ENCODE results near the gene RPS16.

The RPS16 gene

DNA sequence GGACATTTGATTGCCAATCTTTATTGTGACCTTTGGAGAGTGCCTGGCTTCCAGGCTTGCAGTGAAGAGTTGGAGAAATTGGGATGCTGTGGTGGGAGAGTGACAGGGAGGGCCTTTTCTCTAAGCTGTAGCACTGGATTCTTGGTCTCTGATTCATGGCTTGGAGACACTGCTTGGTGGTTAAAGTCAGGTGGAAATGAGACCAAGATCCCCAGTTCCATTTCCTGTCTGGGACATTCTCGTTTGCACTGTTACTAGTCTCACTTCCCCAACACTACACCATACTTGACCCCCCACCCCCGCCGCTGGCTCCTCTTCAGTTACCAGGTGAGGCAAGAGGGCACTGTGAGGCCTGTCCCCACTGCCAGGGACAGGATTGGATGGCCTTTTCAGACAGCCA, 12.5 kb upstream of the RPS16 start:
- Histone ChIP-seq H3K27ac (ENCODE audit: low read depth, low read length) (no peak overlapping the region), H3K4me3 (ENCODE audit: low read depth, low read length) (no peak overlapping the region), H3K79me2 (ENCODE audit: control insufficient read depth, insufficient read depth, low read length, unreplicated experiment) (peaks cover 81% of the 10 kb centered on the region), H3K4me1 (ENCODE audit: control insufficient read depth, insufficient read depth, low read length, unreplicated experiment) (peaks cover 15% of the 10 kb centered on the region), H2AFZ (ENCODE audit: low read length, unreplicated experiment) (no peak overlapping the region), H3K36me3 (ENCODE audit: insufficient read depth, low read length) (no peaks in the 10 kb centered on the region), H3K27me3 (ENCODE audit: insufficient read depth, low read length) (no peaks in the 10 kb centered on the region)

- H3K4me3 ChIP-seq (ENCODE audit: low read depth, low read length), result peak overlapping the region; percentile 98
- peaks cover 15% of the 10 kb centered on the region for H3K4me1 ChIP-seq (ENCODE audit: control insufficient read depth, insufficient read depth, low read length, unreplicated experiment)
- no peaks in the 10 kb centered on the region for H3K27me3 ChIP-seq (ENCODE audit: insufficient read depth, low read length)
- peak overlapping the region; percentile 89; the same call in 1 of the 2 replicates for H3K27ac ChIP-seq (ENCODE audit: low read depth, low read length)
- no peak overlapping the region for H2AFZ ChIP-seq (ENCODE audit: low read length, unreplicated experiment)
- H3K36me3 ChIP-seq (ENCODE audit: insufficient read depth, low read length), result no peaks in the 10 kb centered on the region
- peaks cover 68% of the 10 kb centered on the region for H3K79me2 ChIP-seq (ENCODE audit: control insufficient read depth, insufficient read depth, low read length, unreplicated experiment)
These were observed 10.8 kb upstream of the RPS16 start for GRCh38 chr19:39446365-39447084.

DNA sequence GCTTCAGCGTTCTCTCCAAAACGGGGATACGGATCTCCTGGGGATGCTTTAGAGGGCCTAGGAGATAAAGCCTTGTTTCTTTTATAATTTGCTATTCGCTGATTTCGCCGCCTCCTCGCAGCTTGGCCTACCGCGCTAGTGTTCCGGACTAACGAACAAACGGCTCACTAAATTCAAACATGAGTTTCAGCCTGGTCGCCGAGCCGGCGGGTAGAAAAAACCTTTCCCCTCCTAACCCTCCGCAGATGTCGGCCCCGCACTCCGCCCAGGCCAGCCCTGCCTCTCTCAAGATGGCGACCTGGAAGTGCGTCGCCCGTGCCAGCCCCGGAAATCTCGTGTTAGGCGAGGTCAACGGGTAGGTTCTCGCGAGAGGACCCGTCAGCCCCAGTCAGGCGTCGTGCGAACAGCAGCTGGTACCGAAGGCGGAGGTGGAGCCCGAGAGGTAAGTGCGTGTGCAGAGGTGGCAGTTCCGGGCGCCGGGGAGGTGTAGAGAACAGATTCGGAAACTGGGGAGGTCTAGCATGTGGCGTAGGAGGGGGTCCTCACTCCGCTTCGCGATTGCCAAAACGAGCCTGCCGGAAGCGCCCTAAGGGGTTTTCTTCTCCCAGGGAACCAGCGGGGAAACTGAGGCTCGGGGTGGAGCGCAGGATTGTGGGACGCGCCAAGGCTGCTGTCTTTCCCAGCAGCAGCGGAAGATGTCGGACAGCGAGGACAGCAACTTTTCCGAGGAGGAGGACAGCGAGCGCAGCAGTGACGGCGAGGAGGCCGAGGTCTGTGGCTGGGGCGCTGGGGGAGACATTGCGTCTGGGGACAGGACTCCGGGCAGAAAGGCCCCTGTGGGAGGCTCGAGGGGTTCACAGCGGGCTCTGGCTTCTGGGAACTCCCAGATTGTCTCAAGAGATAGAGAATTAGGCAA, 9.7 kb upstream of the RPS16 start, which contains the start of gene SUPT5H:
Gene SUPT5H (plus strand): TSS at position 387 of the 916 bp plus-strand sequence. CDS start 309 bp downstream, at position 696.
- no peaks in the 10 kb centered on the region for H3K27me3 ChIP-seq (ENCODE audit: insufficient read depth, low read length)
- H3K36me3 ChIP-seq (ENCODE audit: insufficient read depth, low read length), result no peaks in the 10 kb centered on the region
- H2AFZ ChIP-seq (ENCODE audit: low read length, unreplicated experiment), result peak within 1 kb of the TSS; percentile 85
- peak within 1 kb of the TSS; percentile 89 for H3K27ac ChIP-seq (ENCODE audit: low read depth, low read length)
- H3K4me3 ChIP-seq (ENCODE audit: low read depth, low read length), result peak within 1 kb of the TSS; percentile 98
- peaks cover 15% of the 10 kb centered on the region for H3K4me1 ChIP-seq (ENCODE audit: control insufficient read depth, insufficient read depth, low read length, unreplicated experiment)
- peaks cover 58% of the 10 kb centered on the region for H3K79me2 ChIP-seq (ENCODE audit: control insufficient read depth, insufficient read depth, low read length, unreplicated experiment)

DNA sequence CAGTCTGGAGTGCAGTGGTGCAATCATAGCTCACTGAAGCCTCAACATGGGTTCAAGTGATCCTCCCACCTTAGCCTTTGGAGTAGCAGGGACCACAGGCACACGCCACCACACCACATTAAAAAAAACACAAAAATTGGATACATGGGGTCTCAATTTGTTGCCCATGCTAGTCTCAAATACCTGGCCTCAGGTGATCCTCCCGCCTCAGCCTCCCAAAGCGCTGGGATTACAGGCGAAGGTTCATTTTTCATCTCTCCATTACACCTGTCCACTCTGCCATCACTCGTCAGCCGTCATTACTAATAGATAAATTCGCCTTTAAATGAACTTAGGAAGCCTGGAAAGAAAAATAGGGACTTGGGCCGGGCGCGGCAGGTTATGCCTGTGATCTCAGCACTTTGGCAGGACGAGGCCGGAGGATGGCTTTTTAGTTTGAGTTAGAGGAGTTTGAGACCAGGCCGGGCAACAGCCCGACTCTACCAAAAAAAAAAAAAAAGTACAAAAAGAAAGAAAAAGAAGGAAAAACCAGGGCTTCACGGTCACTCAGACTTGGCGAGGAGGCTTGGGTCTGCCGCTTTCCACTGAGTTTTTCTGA, 8.9 kb upstream of the RPS16 start:
- peak overlapping the region; percentile 89 for H3K27ac ChIP-seq (ENCODE audit: low read depth, low read length)
- H2AFZ ChIP-seq (ENCODE audit: low read length, unreplicated experiment), result peak overlapping the region; percentile 65
- peaks cover 15% of the 10 kb centered on the region for H3K4me1 ChIP-seq (ENCODE audit: control insufficient read depth, insufficient read depth, low read length, unreplicated experiment)
- H3K36me3 ChIP-seq (ENCODE audit: insufficient read depth, low read length), result no peaks in the 10 kb centered on the region
- H3K27me3 ChIP-seq (ENCODE audit: insufficient read depth, low read length), result no peaks in the 10 kb centered on the region
- H3K79me2 ChIP-seq (ENCODE audit: control insufficient read depth, insufficient read depth, low read length, unreplicated experiment), result peaks cover 50% of the 10 kb centered on the region
- peak overlapping the region; percentile 98 for H3K4me3 ChIP-seq (ENCODE audit: low read depth, low read length)

GRCh38 chr19:39438270-39438934, 2.7 kb upstream of the RPS16 start:
- H3K27ac ChIP-seq (ENCODE audit: low read depth, low read length), result no peak overlapping the region

GRCh38 chr19:39436350-39436716, 584 bp upstream of the RPS16 start:
- Histone ChIP-seq H3K79me2 (ENCODE audit: control insufficient read depth, insufficient read depth, low read length, unreplicated experiment) (peaks cover 25% of the 10 kb centered on the region), H3K27me3 (ENCODE audit: insufficient read depth, low read length) (no peaks in the 10 kb centered on the region), H3K27ac (ENCODE audit: low read depth, low read length) (peak overlapping the region; percentile 47), H2AFZ (ENCODE audit: low read length, unreplicated experiment) (no peak overlapping the region), H3K4me3 (ENCODE audit: low read depth, low read length) (peak overlapping the region; percentile 92), H3K4me1 (ENCODE audit: control insufficient read depth, insufficient read depth, low read length, unreplicated experiment) (peaks cover 11% of the 10 kb centered on the region), H3K36me3 (ENCODE audit: insufficient read depth, low read length) (peaks cover 18% of the 10 kb centered on the region; the same call in 1 of the 2 replicates)

More at GRCh38 chr19:39438270-39438934, 2.7 kb upstream of the RPS16 start:
- Histone ChIP-seq H3K4me1 (ENCODE audit: control insufficient read depth, insufficient read depth, low read length, unreplicated experiment) (peaks cover 10% of the 10 kb centered on the region), H3K4me3 (ENCODE audit: low read depth, low read length) (no peak overlapping the region), H2AFZ (ENCODE audit: low read length, unreplicated experiment) (no peak overlapping the region), H3K36me3 (ENCODE audit: insufficient read depth, low read length) (peaks cover 12% of the 10 kb centered on the region; the same call in 1 of the 2 replicates), H3K27me3 (ENCODE audit: insufficient read depth, low read length) (no peaks in the 10 kb centered on the region), H3K79me2 (ENCODE audit: control insufficient read depth, insufficient read depth, low read length, unreplicated experiment) (peaks cover 23% of the 10 kb centered on the region)

DNA sequence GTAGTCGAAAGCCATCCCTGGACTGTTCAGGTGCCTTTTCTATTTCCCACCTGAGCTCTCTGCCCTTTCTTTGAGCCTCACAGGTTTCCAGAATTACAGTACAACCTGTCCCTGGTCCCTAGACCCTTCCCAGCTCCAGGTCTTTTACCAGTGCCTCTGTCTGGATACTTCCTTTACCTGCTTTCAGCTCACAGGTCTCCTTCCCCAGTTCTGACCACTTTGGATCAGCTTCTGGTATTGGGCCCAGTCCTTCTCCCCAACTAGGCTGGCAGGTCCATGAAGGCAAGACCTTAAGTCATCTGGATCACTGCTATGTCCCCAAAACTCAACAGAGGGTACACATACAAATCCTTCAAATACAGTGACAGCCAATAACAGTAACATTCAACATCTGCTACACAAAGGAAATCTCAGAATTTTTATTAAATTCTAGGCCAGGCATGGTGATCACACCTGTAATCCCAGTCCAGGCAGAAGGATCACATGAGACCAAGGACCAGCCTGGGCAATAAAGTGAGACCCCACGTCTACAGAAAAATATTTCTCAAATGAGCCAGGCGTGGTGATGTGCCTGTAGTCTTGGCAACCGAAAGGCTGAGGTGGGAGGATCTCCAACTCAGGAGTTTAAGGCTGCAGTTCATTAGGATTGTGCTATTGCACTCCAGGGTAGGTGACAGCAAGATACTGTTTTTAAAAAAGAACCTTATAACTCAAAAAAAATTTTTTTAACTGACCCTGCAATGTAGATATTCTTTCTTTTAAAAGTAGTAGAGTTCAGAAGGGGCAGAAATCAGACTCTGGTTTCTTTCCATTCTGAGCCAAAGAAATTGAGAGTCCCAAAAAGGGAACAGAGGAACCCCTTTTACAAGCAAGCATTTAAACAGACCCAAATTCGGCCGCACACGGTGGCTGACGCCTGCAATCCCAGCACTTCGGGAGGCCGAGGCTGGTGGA, 1.3 kb downstream of the RPS16 start:
- Histone ChIP-seq H3K36me3 (ENCODE audit: insufficient read depth, low read length) (peaks cover 18% of the 10 kb centered on the region; the same call in 1 of the 2 replicates), H3K27ac (ENCODE audit: low read depth, low read length) (peak overlapping the region; percentile 62), H3K79me2 (ENCODE audit: control insufficient read depth, insufficient read depth, low read length, unreplicated experiment) (peaks cover 25% of the 10 kb centered on the region), H3K4me3 (ENCODE audit: low read depth, low read length) (peak overlapping the region; percentile 92), H2AFZ (ENCODE audit: low read length, unreplicated experiment) (no peak overlapping the region), H3K4me1 (ENCODE audit: control insufficient read depth, insufficient read depth, low read length, unreplicated experiment) (peaks cover 11% of the 10 kb centered on the region), H3K27me3 (ENCODE audit: insufficient read depth, low read length) (no peaks in the 10 kb centered on the region)

DNA sequence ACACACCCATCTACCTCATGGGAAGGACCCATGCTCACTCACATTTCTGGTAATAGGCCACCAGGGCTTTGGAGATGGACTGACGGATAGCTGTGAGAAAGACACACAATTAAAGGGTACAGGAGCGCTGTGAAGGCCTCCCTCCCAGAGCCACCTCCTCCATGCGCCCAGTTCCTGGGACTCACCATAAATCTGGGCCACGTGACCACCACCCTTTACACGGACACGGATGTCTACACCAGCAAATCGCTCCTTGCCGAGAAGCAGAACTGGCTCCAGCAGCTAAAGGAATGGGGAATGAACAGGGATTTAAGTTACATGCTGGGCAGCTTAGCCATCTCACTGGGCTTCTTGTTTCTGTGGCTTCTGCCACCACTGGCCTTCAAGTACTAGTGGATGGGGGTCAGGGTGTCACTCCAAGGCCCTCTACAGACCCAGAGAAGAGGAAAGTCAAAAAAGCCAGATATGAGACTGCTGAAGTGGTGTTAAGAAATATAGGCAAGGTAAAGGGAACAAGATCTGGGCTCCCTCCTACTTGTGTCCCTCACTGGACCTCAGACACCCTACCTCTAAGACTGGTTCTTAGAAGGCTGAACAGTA, 2.2 kb downstream of the RPS16 start:
- Histone ChIP-seq H3K4me1 (ENCODE audit: control insufficient read depth, insufficient read depth, low read length, unreplicated experiment) (peaks cover 14% of the 10 kb centered on the region), H3K27ac (ENCODE audit: low read depth, low read length) (peak overlapping the region; percentile 62), H3K36me3 (ENCODE audit: insufficient read depth, low read length) (peaks cover 18% of the 10 kb centered on the region; the same call in 1 of the 2 replicates), H3K79me2 (ENCODE audit: control insufficient read depth, insufficient read depth, low read length, unreplicated experiment) (peaks cover 25% of the 10 kb centered on the region), H3K27me3 (ENCODE audit: insufficient read depth, low read length) (no peaks in the 10 kb centered on the region), H3K4me3 (ENCODE audit: low read depth, low read length) (peak overlapping the region; percentile 92), H2AFZ (ENCODE audit: low read length, unreplicated experiment) (no peak overlapping the region)

DNA sequence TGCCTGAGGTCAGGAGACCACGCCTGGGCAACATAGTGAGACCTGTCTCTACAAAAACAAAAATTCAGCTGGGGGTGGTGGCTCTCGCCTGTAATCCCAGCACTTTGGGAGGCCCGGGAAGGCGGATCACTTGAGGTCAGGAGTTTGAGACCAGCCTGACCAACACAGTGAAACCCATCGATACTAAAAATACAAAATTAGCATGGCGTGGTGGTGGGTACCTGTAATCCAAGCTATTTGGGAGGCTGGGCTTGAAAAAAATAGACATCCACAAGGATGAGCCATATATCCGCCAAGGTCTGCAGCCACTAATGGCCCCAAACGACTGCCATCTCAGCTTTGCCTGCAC, 3.1 kb downstream of the RPS16 start:
- H3K27ac ChIP-seq (ENCODE audit: low read depth, low read length), result no peak overlapping the region
- no peak overlapping the region for H2AFZ ChIP-seq (ENCODE audit: low read length, unreplicated experiment)

More for the DNA sequence above, 3.1 kb downstream of the RPS16 start:
- Histone ChIP-seq H3K79me2 (ENCODE audit: control insufficient read depth, insufficient read depth, low read length, unreplicated experiment) (peaks cover 25% of the 10 kb centered on the region), H3K36me3 (ENCODE audit: insufficient read depth, low read length) (peaks cover 18% of the 10 kb centered on the region; the same call in 1 of the 2 replicates), H3K27me3 (ENCODE audit: insufficient read depth, low read length) (no peaks in the 10 kb centered on the region), H3K4me3 (ENCODE audit: low read depth, low read length) (no peak overlapping the region), H3K4me1 (ENCODE audit: control insufficient read depth, insufficient read depth, low read length, unreplicated experiment) (peaks cover 19% of the 10 kb centered on the region)

Measured in ACC112 (cell line).